ENCODE measurements around the gene SULT1C3.
"Not testable (repeated sequence)": the region's sequence is repeated elsewhere in the genome, so short reads cannot be mapped to it uniquely, and the experiment has no call there.

Gene SULT1C3

DNA sequence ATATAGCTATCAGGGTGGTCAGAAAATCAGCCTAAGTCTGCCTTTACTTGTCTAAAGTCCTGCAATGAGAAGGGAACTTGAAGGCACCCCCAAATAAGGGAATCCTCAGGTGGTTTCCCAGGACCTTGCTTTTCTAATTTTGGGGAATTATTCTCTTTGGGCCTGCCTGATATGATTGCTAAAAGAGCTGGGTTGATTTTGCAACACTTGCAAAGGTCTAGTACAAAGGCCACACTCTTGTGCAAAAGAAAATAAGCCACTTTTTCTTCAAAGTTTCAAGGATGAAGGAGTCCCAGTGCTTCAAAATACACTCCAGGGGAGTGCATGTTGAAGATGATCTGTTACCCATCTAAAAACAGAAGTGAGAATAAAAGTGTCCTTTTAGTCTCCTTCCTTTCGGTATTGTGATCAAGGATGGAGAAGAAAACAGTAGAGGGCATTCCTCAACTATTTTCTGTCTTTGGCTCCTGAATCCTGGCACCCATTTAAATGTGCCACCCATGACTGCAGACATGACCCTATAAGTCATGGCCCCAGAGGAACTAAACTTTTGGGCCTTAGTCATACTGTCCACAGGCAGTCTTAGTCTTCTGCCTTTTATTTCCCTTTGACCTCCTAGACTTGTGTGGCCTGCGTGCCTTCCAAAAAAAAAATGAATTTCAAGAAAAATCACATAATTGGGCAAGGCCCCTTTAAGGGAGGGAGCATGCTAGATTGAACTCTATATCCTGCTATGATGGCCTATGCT is 5.1 kb downstream of the SULT1C3 start:
- DNase-seq = no peak

- no peak for DNase-seq
Measured at GRCh38 chr2:108253106-108253505, 13.3 kb downstream of the SULT1C3 start.

DNA sequence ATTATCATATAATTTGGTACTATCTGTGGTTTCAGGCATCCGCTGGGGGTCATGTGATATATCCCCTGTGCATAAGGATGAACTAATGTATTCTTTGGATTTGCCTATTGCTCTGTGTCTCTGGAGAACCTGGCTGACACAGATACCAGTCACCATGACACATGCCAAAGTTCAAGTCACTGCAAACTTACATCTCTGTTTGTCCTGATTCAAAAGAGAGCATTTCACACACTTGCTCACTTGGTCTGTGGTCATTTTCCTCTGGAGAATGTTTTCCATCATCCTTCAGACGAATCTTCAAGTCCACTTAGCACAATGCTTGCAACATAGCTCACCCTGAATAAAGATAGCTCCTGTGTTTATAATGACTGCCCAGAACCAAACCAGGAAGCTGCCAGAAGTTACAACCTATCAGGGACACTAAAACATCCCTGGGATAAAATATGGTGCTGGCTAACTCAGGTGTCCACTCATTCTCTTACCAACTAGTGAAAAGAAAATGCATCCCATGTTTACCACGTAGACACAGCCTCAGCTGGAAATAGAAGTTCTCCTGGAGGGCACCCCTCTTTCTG is 18.1 kb downstream of the SULT1C3 start:
- no peak for DNase-seq

- DNase-seq = no peak
Measured at GRCh38 chr2:108260773-108261172, 21.0 kb downstream of the SULT1C3 start.

DNA sequence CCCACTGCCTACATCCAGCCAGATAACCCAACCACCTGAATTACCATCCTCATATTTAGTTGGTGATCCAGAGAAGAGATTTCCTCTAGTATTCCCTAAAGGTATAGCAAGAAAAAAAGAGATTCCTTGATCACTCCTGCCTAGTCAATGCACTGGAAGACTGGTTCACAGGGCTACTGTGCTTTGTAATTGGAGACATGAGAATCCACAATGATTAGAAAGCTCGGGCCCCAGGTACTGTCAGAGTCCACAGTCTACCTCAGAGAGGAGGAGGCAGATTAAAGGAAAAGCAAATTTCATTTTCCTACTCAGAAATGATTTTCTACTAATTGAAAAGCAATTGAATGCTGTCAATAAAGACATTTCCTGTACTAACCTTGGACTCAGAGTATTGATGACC is 22.3 kb downstream of the SULT1C3 start:
- no peak for DNase-seq

DNA sequence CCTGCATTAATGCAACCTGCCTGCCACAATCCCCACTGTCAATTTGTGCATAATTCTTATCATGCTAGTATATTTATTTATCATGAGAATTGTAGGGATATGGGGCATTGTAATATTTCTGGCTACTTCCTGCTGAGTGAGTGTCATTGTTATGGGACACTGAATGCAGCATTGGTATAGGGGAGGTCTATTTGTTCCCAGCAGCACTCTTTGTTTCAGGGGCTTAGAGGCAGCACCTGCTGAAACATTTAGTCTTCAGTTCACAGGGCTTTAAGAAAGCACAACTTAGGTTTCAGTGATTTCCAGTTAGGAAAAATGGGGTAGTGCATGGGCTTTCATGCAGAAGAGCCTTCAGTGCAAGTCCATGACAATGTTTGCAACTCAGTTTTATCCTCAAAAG is 23.6 kb downstream of the SULT1C3 start:
- DNase-seq = no peak

GRCh38 chr2:108266218-108266617 is 26.4 kb downstream of the SULT1C3 start:
- DNase-seq = no peak

DNA sequence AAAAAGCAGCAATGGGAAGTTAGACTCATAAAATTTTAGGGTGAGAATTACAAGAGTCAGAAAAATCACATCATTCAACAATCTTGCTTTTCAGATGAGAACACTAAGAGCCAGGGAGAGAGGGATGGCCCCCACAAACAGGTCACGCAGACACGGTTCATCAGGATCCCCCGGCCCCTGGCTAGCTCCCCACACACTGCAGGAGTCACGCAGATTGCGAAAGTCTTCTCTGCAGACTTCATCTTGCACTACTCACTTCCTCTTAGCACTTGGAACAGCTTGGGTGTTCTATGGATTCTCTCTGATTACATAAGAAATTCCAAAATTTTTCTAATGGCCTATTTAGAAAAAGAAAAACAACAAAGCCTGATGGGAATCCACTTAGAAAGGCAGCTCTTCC is 27.3 kb downstream of the SULT1C3 start:
- DNase-seq = peak; percentile 51 to 75

GRCh38 chr2:108268001-108268400 is 28.2 kb downstream of the SULT1C3 start:
- DNase-seq = peak in 1 of 2 donors; percentile 25

DNA sequence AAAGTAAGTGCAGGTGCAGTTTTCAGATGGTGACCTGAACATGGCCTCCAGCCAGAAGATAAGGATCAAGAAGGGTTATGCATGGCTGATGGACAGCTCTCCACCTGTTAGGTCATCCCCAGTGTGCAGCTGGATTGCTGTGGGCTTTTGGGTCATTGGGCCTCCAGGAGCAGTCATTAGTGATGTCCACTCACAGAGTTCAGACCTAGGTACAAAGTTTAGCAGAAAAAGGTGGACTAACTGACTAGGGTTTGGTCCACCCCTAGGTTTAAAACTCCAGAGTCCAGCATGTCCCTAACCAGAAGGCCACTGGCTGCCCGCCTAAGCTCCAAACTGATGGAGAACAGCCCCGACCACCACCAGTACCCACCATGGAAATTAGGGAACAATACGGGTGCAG is 30.6 kb downstream of the SULT1C3 start:
- no peak for DNase-seq

- no peak for DNase-seq
Measured at GRCh38 chr2:108270768-108271506, 31.2 kb downstream of the SULT1C3 start.

- DNase-seq = no peak
Measured at GRCh38 chr2:108271691-108272253, 32.0 kb downstream of the SULT1C3 start.

DNA sequence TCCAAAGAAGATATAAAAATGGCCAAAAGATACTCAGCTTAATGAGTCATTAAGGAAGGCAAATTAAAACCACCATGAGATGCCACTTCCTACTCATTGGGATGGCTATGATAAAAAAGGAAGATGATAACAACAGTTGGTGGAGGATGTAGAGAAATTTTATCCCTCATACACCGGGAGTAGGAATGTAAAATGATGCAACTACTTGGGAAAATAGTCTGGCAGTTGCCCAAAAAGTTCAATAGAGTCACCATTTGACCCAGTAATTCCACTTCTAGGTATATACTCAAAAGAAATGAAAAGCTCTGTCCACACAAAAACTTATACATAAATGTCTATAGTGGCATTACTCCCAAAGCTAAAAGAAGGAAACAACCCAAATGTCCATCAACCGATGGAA is 38.9 kb downstream of the SULT1C3 start:
- no peak for DNase-seq

GRCh38 chr2:108279468-108279867 is 39.7 kb downstream of the SULT1C3 start:
- no peak for DNase-seq

DNA sequence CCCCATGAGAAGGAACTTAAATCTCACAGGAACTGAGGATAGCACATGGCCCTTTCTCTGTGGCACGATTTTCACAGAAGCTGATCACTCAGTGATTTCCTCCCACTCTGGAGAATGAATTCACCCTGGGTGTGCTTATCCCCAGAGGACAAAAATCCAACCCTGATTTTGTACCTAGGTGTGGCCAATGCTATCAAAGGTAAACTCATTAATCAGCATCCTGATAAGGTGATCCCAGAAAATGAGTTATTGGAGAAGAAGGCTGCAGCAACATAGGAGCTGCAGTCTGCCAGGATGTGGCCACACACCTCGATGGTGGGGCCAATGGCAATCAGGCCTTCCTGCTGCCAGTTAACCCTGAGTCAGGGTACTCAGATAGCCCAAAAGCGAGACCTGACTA is 40.7 kb downstream of the SULT1C3 start:
- no peak for DNase-seq

GRCh38 chr2:108284566-108284965 is 44.8 kb downstream of the SULT1C3 start:
- DNase-seq = not testable (repeated sequence)

- no peak for DNase-seq
Measured at GRCh38 chr2:108285616-108286015, 45.8 kb downstream of the SULT1C3 start.

GRCh38 chr2:108287169-108287568 is 47.4 kb downstream of the SULT1C3 start:
- peak in 1 of 2 donors; percentile 26 for DNase-seq

- peak; percentile 26 to 65 for DNase-seq
Measured at GRCh38 chr2:108288534-108289106, 48.9 kb downstream of the SULT1C3 start, which contains the start of gene SULT1C2. Gene SULT1C2, plus strand, starts transcription at chr2:108288895. Its CDS starts 4,773 bp downstream, at chr2:108293668.

DNA sequence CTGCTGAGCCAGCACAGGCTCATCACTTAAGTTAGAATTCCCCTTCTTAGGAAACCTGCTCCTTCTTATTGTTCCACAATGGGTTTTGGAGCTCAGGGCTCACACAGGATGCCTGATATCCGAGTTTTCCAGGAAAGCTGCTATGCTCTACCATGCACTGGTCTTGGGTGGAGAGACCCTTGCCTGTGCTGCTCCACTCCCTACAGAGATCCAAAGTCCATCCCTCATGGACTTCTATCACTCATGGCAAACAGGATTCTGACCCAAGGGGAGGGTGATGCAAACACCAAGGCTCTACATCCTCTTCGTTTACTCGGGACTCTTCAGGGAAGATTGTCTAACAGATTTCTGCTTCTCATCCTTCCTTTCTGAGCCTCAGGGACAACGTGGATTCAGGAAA is 54.1 kb downstream of the SULT1C3 start:
- DNase-seq = no peak

DNA sequence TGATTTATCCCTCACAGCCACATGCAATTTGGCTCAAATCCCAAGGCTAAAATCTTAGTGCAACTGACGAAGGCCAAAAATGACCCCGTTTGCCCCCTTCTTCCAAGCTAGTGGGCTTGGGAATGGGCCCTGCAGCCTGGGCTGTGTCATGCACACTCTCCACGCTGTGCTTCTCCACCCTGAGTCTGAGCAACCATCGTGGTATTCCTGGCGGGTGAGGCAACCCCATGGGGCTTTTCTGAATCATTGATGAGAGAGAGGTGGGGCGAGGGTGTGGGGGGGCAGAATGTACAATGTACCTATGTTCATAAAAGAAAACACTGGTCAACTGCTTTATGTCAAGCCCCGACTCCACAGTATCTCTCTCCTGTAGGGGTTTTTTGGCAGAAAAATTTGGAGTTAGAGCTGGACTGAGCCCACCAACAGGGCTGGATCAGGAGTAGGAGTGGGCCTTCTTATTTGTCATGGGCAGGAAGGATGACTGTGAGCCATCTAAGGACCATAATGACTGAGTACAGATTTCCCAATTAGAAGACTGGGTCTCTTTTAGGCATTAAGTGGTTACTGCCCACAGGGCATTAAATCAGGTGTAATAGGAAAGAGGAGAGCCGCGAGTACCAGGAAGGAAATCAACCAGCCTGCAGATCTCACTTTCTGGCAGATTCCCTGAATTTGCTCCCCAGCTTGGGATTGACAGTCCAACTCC is 57.8 kb downstream of the SULT1C3 start:
- no peak for DNase-seq

DNA sequence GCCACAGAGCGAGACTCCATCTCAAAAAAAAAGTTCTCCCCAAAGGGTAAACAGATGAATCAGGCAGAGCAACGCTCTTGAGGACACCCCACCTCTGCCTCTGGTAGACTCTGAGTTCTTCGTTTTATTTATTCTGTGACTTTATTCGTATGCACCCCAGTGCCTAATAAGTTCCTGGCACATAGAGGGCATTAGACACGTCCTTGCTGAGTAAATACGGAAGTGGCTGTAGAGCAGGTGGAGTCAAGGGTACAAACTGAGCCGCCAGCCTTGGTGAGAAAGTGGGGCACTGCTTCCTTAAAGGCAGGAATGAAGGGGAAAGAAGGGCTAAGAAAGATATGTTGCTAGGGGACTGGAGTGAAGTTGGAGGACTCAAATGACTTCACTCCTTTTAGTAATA is 61.8 kb downstream of the SULT1C3 start:
- DNase-seq = no peak

Measured in inflammatory macrophage (primary cell).